Panc1 (cell line): ENCODE measurements around the gene FAM177B.

Source experiments
- CTCF ChIP-seq: fragments of 450-650 bp; IDR thresholded peaks from 2 replicates; pipeline ENCODE4 v1.5.1; 2017; ENCODE audit warnings: mild to moderate bottlenecking
- POLR2AphosphoS5 ChIP-seq: IDR thresholded peaks from 2 replicates; pipeline ENCODE4 v1.6.1; 2012; ENCODE audit warnings: mild to moderate bottlenecking, low read depth, low read length, moderate library complexity
- REST ChIP-seq, 2 experiments: IDR thresholded peaks; 2 replicates each; pipeline ENCODE4 v1.6.1; 2011 to 2012; ENCODE audit warnings: low read depth in 2 of 2, control low read depth in 1 of 2, low read length in 1 of 2, mild to moderate bottlenecking in 1 of 2, moderate library complexity in 1 of 2; ENCODE audit not compliant: insufficient read depth in 1 of 2
- SIN3A ChIP-seq: IDR thresholded peaks from 2 replicates; pipeline ENCODE4 v1.6.1; 2012; ENCODE audit warnings: low read depth, mild to moderate bottlenecking, low read length, moderate library complexity, borderline replicate concordance; ENCODE audit not compliant: insufficient read depth
- TCF7L2 ChIP-seq: IDR thresholded peaks from 2 replicates; pipeline ENCODE4 v1.6.1; 2011; ENCODE audit warnings: mild to moderate bottlenecking, low read depth, low read length, inconsistent platforms

GRCh38 chr1:222694927-222695326 lies 42.1 kb upstream of the FAM177B start:
- TF ChIP-seq CTCF: no peak
- no peak for TF ChIP-seq SIN3A
- TF ChIP-seq POLR2AphosphoS5: no peak
- no peak for TF ChIP-seq TCF7L2
- no peak for TF ChIP-seq REST (IDR thresholded peaks at IDR 0.05; ENCODE audit: insufficient read depth in 1 of 2, low read depth in 2 of 2, low read length in 1 of 2)
